GM18867 (cell line): ENCODE results near the gene FAM20A.
"Not testable (repeated sequence)": the region's sequence is repeated elsewhere in the genome, so short reads cannot be mapped to it uniquely, and the experiment has no call there.

Experiments
- ATAC-seq: cut with Tn5 transposase; IDR thresholded peaks from one replicate; pipeline ENCODE4 v1.9.1; 2021; ENCODE audit warnings: mild to moderate bottlenecking, moderate library complexity; ENCODE audit not compliant: unreplicated experiment

The FAM20A gene

GRCh38 chr17:68592682-68593641 lies 8.2 kb downstream of the FAM20A start:
- ATAC-seq = no peak

GRCh38 chr17:68592009-68592408 lies 9.2 kb downstream of the FAM20A start:
- no peak for ATAC-seq

- peak; percentile 55 for ATAC-seq
Observed at GRCh38 chr17:68591583-68591982, 9.6 kb downstream of the FAM20A start.

- ATAC-seq = no peak
Observed at GRCh38 chr17:68589086-68589485, 12.1 kb downstream of the FAM20A start.

- no peak for ATAC-seq
Observed at GRCh38 chr17:68588362-68588761, 12.8 kb downstream of the FAM20A start.

GRCh38 chr17:68587847-68588246 lies 13.3 kb downstream of the FAM20A start:
- ATAC-seq = no peak

GRCh38 chr17:68587026-68587425 lies 14.1 kb downstream of the FAM20A start:
- ATAC-seq = no peak

- no peak for ATAC-seq
Observed at GRCh38 chr17:68585643-68586042, 15.5 kb downstream of the FAM20A start.

- no peak for ATAC-seq
Observed at GRCh38 chr17:68584581-68585303, 16.4 kb downstream of the FAM20A start.

GRCh38 chr17:68582867-68583266 lies 18.3 kb downstream of the FAM20A start:
- ATAC-seq = not testable (repeated sequence)

- ATAC-seq = no peak
Observed at GRCh38 chr17:68581863-68582645, 19.1 kb downstream of the FAM20A start.

GRCh38 chr17:68580236-68580770 lies 20.9 kb downstream of the FAM20A start:
- no peak for ATAC-seq

GRCh38 chr17:68579194-68579927 lies 21.8 kb downstream of the FAM20A start:
- no peak for ATAC-seq

GRCh38 chr17:68578236-68578635 lies 22.9 kb downstream of the FAM20A start:
- ATAC-seq = no peak

- no peak for ATAC-seq
Observed at GRCh38 chr17:68577497-68577821, 23.7 kb downstream of the FAM20A start.

- no peak for ATAC-seq
Observed at GRCh38 chr17:68576811-68577496, 24.2 kb downstream of the FAM20A start.

GRCh38 chr17:68576137-68576536 lies 25.0 kb downstream of the FAM20A start:
- no peak for ATAC-seq

- no peak for ATAC-seq
Observed at GRCh38 chr17:68573338-68573737, 27.8 kb downstream of the FAM20A start.

GRCh38 chr17:68572138-68572842 lies 28.9 kb downstream of the FAM20A start:
- ATAC-seq = no peak
